HFF-Myc (cell line): Measurements from ENCODE around the gene DOLPP1.

Experiments
- DNase-seq: peaks from one replicate; pipeline ENCODE4 v3.0.0-alpha.2; 2011; ENCODE audit warnings: low read depth; ENCODE audit errors: extremely low read depth
- H3K4me3 ChIP-seq: replicated peaks from 2 replicates; pipeline ENCODE4 v1.5.1; 2011; ENCODE audit warnings: low read depth, mild to moderate bottlenecking, control low read depth, low read length
- TF ChIP-seq, protein P1 (sequence below): IDR thresholded peaks from 2 replicates; pipeline ENCODE4 v1.5.1; 2012; ENCODE audit warnings: mild to moderate bottlenecking, low read depth, low read length, control low read depth; ENCODE audit errors: missing control alignments

DOLPP1 gene

GRCh38 chr9:129093602-129094386, 12.9 kb downstream of the DOLPP1 start:
- no peak overlapping the region for H3K4me3 ChIP-seq
- TF ChIP-seq, protein P1, sequence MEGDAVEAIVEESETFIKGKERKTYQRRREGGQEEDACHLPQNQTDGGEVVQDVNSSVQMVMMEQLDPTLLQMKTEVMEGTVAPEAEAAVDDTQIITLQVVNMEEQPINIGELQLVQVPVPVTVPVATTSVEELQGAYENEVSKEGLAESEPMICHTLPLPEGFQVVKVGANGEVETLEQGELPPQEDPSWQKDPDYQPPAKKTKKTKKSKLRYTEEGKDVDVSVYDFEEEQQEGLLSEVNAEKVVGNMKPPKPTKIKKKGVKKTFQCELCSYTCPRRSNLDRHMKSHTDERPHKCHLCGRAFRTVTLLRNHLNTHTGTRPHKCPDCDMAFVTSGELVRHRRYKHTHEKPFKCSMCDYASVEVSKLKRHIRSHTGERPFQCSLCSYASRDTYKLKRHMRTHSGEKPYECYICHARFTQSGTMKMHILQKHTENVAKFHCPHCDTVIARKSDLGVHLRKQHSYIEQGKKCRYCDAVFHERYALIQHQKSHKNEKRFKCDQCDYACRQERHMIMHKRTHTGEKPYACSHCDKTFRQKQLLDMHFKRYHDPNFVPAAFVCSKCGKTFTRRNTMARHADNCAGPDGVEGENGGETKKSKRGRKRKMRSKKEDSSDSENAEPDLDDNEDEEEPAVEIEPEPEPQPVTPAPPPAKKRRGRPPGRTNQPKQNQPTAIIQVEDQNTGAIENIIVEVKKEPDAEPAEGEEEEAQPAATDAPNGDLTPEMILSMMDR = no peak
- no peak for DNase-seq

- TF ChIP-seq, protein P1 = no peak
- H3K4me3 ChIP-seq = no peak overlapping the region
- DNase-seq = no peak
Observed at GRCh38 chr9:129094387-129095169, 13.7 kb downstream of the DOLPP1 start.

DNA sequence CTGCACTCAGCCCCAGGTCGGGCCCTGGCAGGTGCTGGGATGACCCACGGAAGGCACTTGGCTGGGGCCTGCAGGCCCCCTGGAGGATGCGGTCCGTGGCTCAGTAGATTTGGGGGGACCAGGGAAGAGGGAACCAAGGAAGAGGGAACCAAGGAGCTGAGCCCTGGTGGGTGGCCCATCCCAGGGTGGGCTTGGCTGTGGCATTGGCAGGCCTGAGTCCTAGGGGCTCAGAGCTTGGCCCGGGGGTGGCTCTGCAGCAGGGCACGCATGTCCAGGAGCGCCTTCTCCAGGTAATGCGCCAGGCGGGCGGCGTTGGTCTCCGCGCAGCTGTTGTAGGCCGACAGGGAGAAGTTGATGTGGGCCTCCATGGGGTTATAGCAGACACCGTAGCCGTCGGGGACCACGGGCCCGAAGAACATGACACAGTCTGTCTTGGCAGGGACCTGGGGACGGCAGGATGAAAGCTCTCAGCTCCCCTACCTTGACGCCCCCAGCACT, 14.3 kb downstream of the DOLPP1 start:
- DNase-seq = no peak
- TF ChIP-seq, protein P1 = no peak

DNA sequence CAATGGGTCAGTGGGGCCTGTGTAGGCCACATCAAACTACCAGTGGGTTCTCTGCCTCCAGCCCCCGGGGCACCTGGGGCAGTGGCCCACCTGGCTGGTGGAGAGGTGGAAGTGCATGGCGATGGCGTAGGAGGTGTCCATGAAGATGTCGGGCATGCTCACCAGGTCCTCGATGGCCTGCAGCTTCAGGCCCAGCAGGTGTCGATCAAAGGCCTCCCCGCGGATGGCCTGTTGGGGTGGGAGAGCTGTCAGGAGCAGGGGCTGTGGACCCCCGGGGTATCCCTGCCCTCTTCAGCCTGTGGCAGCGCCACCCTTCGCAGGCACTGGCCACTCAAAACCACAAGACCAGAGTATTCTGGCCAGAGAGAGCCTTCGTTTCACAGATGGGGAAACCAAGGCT, 15.0 kb downstream of the DOLPP1 start:
- TF ChIP-seq, protein P1 = no peak
- DNase-seq = no peak
- H3K4me3 ChIP-seq = no peak overlapping the region

More for the DNA sequence above, 14.3 kb downstream of the DOLPP1 start:
- H3K4me3 ChIP-seq = no peak overlapping the region

DNA sequence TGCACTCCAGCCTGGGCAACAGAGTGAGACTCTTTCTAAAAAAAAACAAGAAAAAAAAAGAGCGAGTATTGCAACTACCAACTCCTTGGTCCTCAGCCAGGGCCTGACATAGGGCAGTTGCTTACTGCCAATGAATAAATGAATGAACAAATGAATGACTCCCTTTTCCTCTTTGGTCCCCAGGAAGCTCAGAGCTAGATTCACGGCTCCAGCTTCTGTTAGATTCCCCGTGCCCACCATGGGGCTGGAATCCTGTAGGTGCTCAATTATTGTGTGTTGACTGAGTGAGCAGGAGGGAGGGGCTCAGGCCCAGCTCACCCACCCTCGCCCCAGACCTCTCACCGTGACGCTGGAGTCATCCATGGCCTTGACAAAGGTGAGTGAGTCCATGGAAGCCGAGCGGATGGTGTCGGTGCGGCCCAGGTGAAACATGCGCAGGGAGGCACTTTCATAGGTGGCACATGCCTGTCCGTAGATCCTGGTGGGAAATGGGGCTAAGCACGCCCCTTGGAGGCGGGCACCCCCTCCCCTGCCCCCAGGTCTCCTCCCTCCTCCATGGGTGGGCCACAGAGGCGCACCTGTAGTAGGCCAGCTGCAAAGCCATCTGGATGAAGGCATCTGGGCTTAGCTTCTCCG, 16.9 kb downstream of the DOLPP1 start:
- no peak overlapping the region for H3K4me3 ChIP-seq
- no peak for DNase-seq
- TF ChIP-seq, protein P1 = no peak

- TF ChIP-seq, protein P1 = no peak
- DNase-seq = no peak
- H3K4me3 ChIP-seq = no peak overlapping the region
Observed at GRCh38 chr9:129098328-129098727, 17.4 kb downstream of the DOLPP1 start.
